Tongue (tissue), 2 donors: Measurements from ENCODE around the gene PLA2G4E. TPM values are rescaled to one million over a fixed set of nuclear protein-coding genes. Genes with fewer than 3 reads are reported as not detected.

Experiments
- DNase-seq: peaks from one replicate; pipeline ENCODE4 v3.0.0-alpha.2; 2015
- total RNA-seq: library from RNA; depleted of rRNA; stranded (reverse); fragments of >200 nt; gene quantifications from one replicate; pipeline ENCODE4 v1.2.3, GENCODE V29; 2014

Gene PLA2G4E
- total RNA-seq, 1 donor from 2014 or later = 1.9 TPM

- DNase-seq = peak; percentile 56
Measured at GRCh38 chr15:42018306-42019224, 2.3 kb downstream of the PLA2G4E start.

- no peak for DNase-seq
Measured at GRCh38 chr15:42016971-42017370, 3.9 kb downstream of the PLA2G4E start.

- DNase-seq = no peak
Measured at GRCh38 chr15:42014406-42014805, 6.4 kb downstream of the PLA2G4E start.

GRCh38 chr15:42012928-42013482 is 7.8 kb downstream of the PLA2G4E start:
- no peak for DNase-seq

GRCh38 chr15:42012241-42012640 is 8.6 kb downstream of the PLA2G4E start:
- no peak for DNase-seq

GRCh38 chr15:42011074-42011473 is 9.8 kb downstream of the PLA2G4E start:
- DNase-seq = no peak

GRCh38 chr15:42010434-42010833 is 10.4 kb downstream of the PLA2G4E start:
- no peak for DNase-seq

GRCh38 chr15:42009474-42009873 is 11.4 kb downstream of the PLA2G4E start:
- no peak for DNase-seq

GRCh38 chr15:42009022-42009421 is 11.8 kb downstream of the PLA2G4E start:
- no peak for DNase-seq

GRCh38 chr15:42007386-42007785 is 13.5 kb downstream of the PLA2G4E start:
- no peak for DNase-seq

- DNase-seq = no peak
Measured at GRCh38 chr15:42002333-42002732, 18.5 kb downstream of the PLA2G4E start.

- no peak for DNase-seq
Measured at GRCh38 chr15:42001236-42001635, 19.6 kb downstream of the PLA2G4E start.

GRCh38 chr15:41999290-42000285 is 21.3 kb downstream of the PLA2G4E start:
- no peak for DNase-seq

- DNase-seq = no peak
Measured at GRCh38 chr15:41997845-41998244, 23.0 kb downstream of the PLA2G4E start.

GRCh38 chr15:41996921-41997592 is 23.8 kb downstream of the PLA2G4E start:
- DNase-seq = no peak

GRCh38 chr15:41996376-41996775 is 24.5 kb downstream of the PLA2G4E start:
- no peak for DNase-seq

GRCh38 chr15:41995476-41995855 is 25.4 kb downstream of the PLA2G4E start:
- DNase-seq = no peak

GRCh38 chr15:41994772-41995475 is 25.9 kb downstream of the PLA2G4E start:
- DNase-seq = no peak

GRCh38 chr15:41994171-41994650 is 26.6 kb downstream of the PLA2G4E start:
- no peak for DNase-seq

- peak; percentile 38 for DNase-seq
Measured at GRCh38 chr15:41993472-41994170, 27.2 kb downstream of the PLA2G4E start.

- DNase-seq = no peak
Measured at GRCh38 chr15:41992803-41993190, 28.0 kb downstream of the PLA2G4E start.
